Esophagus muscularis mucosa (tissue), 3 donors: ENCODE data around the gene AKAP17A.

Source experiments
- CTCF ChIP-seq, 3 experiments: fragments of 200-600 bp in 2 of 3; fragments of 450-650 bp in 1 of 3; sonication (generic) in 2 of 3; IDR thresholded peaks; one replicate each; pipeline ENCODE4 v1.5.1; 2017 to 2019; ENCODE audit warnings: antibody characterized with exemption in 3 of 3, mild to moderate bottlenecking in 2 of 3, moderate library complexity in 1 of 3
- POLR2A ChIP-seq: fragments of 450-650 bp; IDR thresholded peaks from one replicate; pipeline ENCODE4 v1.6.1; 2017; ENCODE audit warnings: antibody characterized with exemption, moderate library complexity, mild to moderate bottlenecking, low read depth
- POLR2AphosphoS5 ChIP-seq, 2 donors: sonication (generic); formaldehyde crosslinking; IDR thresholded peaks; one replicate each; pipeline ENCODE4 v1.6.1; 2017; ENCODE audit warnings: antibody characterized with exemption in 2 of 2

GRCh38 chrX:1600406-1601050, 9.1 kb downstream of the AKAP17A start:
- TF ChIP-seq CTCF (IDR thresholded peaks at IDR 0.05) (no peak), POLR2A (no peak), POLR2AphosphoS5 (IDR thresholded peaks at IDR 0.05) (no peak)
